Lower leg skin (tissue), 4 donors: ENCODE data around the gene CASP10. TPM values are rescaled to one million over a fixed set of nuclear protein-coding genes. Genes with fewer than 3 reads are reported as not detected.
"Not testable (repeated sequence)": the region's sequence is repeated elsewhere in the genome, so short reads cannot be mapped to it uniquely, and the experiment has no call there.

Experiments
- DNase-seq, 2 donors: peaks; one replicate each; pipeline ENCODE4 v3.0.0-alpha.2; 2019; ENCODE audit warnings: low spot score in 2 of 2
- H3K4me3 ChIP-seq: fragments of 200-600 bp; sonication (generic); 2 replicates; pipeline ENCODE4 v1.5.1; 2017; ENCODE audit warnings: mild to moderate bottlenecking, low read depth; ENCODE audit not compliant: poor library complexity, severe bottlenecking
- POLR2A ChIP-seq, 2 donors: fragments of 450-650 bp; IDR thresholded peaks; one replicate each; pipeline ENCODE4 v1.6.1; 2016 to 2017; ENCODE audit warnings: antibody characterized with exemption in 2 of 2, mild to moderate bottlenecking in 1 of 2, moderate library complexity in 1 of 2
- WGBS, 2 donors: methylation state at CpG; one replicate each; pipeline ENCODE4 v1.1.5; 2018; 5-methylcytosine and 5-hydroxymethylcytosine counted together
- intact Hi-C: fragments of 100-400 bp; cut with DNase I; formaldehyde crosslinking; loops from one replicate; pipeline ENCODE4 v1.15.0; 2023; ENCODE audit warnings: low total_unique reads
- total RNA-seq, 4 donors: library from RNA; depleted of rRNA; stranded (reverse); fragments of >200 nt; gene quantifications; one replicate each; pipeline ENCODE4 v1.1.0, GENCODE V29; 2016
- TF ChIP-seq, protein P1 (sequence below), 3 donors: fragments of 450-650 bp; IDR thresholded peaks; one replicate each; pipeline ENCODE4 v1.5.1; 2016; ENCODE audit warnings: antibody characterized with exemption in 3 of 3, mild to moderate bottlenecking in 3 of 3, moderate library complexity in 2 of 3

CASP10 gene
- total RNA-seq, 4 donors from 2014 or later = 4.0 to 6.3 (median 4.2) TPM

DNA sequence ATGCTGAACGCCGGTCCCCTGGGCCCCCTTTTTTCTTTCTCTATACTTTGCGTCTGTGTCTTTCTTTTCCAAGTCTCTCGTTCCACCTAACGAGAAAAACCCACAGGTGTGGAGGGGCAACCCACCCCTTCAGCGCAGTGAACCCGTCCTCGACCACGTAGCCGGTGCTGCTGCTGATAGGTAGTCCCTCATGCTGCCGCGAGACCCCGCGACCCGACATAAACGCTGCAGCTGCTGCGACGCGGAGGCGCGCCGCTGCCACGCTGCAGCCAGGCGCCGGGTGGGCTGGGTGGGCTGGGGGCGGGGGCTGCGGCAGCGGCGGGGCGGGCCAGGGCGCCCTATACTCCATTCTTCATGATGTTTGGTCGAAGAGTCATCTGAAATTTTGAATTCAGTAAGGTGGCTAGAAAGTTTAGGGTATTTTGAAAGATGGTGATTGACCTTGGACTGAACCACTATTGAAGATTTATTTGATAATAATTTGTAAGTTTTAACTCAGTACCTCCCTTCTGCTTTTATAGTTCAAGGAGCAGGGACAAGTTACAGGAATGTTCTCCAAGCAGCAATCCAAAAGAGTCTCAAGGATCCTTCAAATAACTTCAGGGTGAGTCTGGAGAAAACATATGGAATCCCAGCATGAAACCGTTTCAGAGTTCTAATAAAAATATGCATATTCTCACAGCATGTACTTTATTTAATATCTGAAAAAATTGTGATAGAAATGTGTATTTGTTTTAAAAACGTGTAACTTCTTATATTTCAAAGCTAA is 42.9 kb upstream of the CASP10 start:
- no peak overlapping the region for H3K4me3 ChIP-seq
- intact Hi-C loops = no loop called here
- TF ChIP-seq POLR2A (IDR thresholded peaks at IDR 0.05) = no peak
- TF ChIP-seq, protein P1, sequence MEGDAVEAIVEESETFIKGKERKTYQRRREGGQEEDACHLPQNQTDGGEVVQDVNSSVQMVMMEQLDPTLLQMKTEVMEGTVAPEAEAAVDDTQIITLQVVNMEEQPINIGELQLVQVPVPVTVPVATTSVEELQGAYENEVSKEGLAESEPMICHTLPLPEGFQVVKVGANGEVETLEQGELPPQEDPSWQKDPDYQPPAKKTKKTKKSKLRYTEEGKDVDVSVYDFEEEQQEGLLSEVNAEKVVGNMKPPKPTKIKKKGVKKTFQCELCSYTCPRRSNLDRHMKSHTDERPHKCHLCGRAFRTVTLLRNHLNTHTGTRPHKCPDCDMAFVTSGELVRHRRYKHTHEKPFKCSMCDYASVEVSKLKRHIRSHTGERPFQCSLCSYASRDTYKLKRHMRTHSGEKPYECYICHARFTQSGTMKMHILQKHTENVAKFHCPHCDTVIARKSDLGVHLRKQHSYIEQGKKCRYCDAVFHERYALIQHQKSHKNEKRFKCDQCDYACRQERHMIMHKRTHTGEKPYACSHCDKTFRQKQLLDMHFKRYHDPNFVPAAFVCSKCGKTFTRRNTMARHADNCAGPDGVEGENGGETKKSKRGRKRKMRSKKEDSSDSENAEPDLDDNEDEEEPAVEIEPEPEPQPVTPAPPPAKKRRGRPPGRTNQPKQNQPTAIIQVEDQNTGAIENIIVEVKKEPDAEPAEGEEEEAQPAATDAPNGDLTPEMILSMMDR (IDR thresholded peaks at IDR 0.05) = no peak
- no peak for DNase-seq
- 77 to 83% methylated on average over 32 to 34 of the region's 34 CpGs for WGBS, 2 donors

DNA sequence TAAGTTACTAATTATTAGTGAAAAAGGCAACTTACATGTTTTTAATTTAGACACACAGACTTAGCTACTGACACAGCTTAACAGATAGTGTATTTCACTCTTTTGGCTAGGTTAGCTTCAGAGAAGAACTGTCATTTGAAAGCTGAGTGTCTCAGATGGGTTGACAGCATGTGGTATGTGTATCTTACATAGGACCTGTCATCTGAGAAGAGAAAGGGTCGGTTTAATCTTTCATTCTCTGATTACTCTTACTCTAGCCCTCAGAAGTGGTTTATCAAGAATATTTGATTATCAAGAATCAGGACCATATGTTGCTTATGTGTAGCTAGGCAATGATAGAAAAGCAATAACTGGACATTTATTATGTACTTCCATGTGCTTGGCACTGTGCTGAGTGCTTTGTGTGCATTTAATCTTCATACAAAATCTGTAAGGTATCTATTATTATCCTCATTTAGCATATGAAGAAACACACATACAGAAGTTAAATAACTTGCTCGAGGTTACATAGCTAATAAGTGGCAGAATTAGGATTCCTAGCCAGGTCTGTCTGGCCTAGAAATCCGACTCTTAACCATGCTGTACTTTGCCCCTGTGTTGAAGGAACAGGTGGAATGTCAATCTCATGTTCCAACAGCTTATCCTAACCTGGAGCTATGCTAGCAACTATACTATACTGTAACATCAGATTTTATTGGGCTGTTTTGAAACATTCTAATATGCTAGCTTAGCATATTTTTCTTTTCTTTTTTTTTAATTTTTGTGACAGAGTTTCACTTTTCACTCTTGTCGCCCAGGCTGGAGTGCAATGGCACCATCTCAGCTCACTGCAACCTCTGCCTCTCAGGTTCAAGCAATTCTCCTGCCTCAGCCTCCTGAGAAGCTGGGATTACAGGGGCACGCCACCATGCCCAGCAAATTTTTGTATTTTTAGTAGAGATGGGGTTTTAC is 38.6 kb upstream of the CASP10 start:
- 85% methylated on average over 5 of the region's 5 CpGs for WGBS, 2 donors
- H3K4me3 ChIP-seq = no peak overlapping the region
- TF ChIP-seq, protein P1 (IDR thresholded peaks at IDR 0.05) = no peak
- no peak for TF ChIP-seq POLR2A (IDR thresholded peaks at IDR 0.05)
- intact Hi-C loops = no loop called here
- no peak for DNase-seq

DNA sequence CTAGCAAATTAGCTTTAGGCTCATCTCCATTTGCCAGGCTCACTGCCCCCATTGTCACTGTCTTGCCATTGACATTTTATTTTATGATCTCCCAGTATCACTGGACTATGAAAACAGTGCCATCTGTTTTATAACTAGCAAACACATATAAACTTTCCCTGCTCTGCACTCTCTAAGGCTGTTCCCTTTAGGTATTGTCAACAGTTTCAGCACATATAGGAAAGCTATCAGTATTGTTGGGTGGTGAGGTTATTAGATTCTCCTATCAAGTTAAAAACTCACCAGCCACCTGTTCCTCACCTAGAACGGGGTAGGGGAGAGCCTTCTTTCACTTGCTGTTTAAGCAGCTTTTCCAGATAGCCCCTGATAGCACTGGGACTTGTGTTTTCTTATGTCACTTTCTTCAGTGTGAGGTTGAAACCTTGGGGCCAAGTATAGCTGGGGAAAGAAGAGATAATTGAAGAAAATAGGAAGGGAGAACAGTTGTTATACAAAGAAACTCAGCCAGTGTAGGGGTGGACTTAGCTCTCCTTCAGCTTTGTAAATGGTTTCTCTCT is 34.4 kb upstream of the CASP10 start:
- 89 to 100% methylated on average over 1 of the region's 1 CpG for WGBS, 2 donors
- intact Hi-C loops = no loop called here
- DNase-seq = no peak
- H3K4me3 ChIP-seq = no peak overlapping the region
- no peak for TF ChIP-seq POLR2A (IDR thresholded peaks at IDR 0.05)
- TF ChIP-seq, protein P1 (IDR thresholded peaks at IDR 0.05) = no peak

- DNase-seq = no peak
- no peak overlapping the region for H3K4me3 ChIP-seq
- 92 to 97% methylated on average over 2 of the region's 2 CpGs for WGBS, 2 donors
- TF ChIP-seq POLR2A (IDR thresholded peaks at IDR 0.05) = no peak
- TF ChIP-seq, protein P1 (IDR thresholded peaks at IDR 0.05) = no peak
- intact Hi-C loops = no loop called here
Observed at GRCh38 chr2:201149064-201149820, 33.7 kb upstream of the CASP10 start.

- intact Hi-C loops, H3K4me3 ChIP-seq: not testable (repeated sequence)
- 95 to 98% methylated on average over 8 of the region's 8 CpGs for WGBS, 2 donors
Observed at GRCh38 chr2:201149821-201150165, 33.1 kb upstream of the CASP10 start.

More at GRCh38 chr2:201149821-201150165, 33.1 kb upstream of the CASP10 start:
- DNase-seq = not testable (repeated sequence)
